ENCODE results near the gene ATOSA. TPM values are rescaled to one million over a fixed set of nuclear protein-coding genes. Genes with fewer than 3 reads are reported as not detected.

The ATOSA gene
- total and polyA plus RNA-seq, 2 experiments from 2014 or later = 6.8 to 26.0 TPM

GRCh38 chr15:52663536-52664294, 15.5 kb downstream of the ATOSA start:
- no peak overlapping the region for H3K27ac ChIP-seq
- no peak overlapping the region for H3K4me3 ChIP-seq
- TF ChIP-seq CTCF (IDR thresholded peaks at IDR 0.05; ENCODE audit: poor library complexity) (no peak), EZH2phosphoT487 (IDR thresholded peaks at IDR 0.05; ENCODE audit: low read depth, severe bottlenecking, unreplicated experiment) (no peak), EZH2 (IDR thresholded peaks at IDR 0.05; ENCODE audit: borderline replicate concordance) (no peak)
- WGBS (ENCODE audit: low lambda C conversion rate, missing lambda C conversion rate) = 93% methylated on average over 3 of the region's 3 CpGs
- no peaks in the 10 kb centered on the region for H4K20me1 ChIP-seq (ENCODE audit: insufficient read depth, poor library complexity, severe bottlenecking)
- no peaks in the 10 kb centered on the region for H3K36me3 ChIP-seq (replicated peaks; ENCODE audit: insufficient read depth, low read depth)
- no peak overlapping the region for H3K4me2 ChIP-seq
- H2AFZ ChIP-seq = no peak overlapping the region
- H3K79me2 ChIP-seq = peaks cover 11% of the 10 kb centered on the region
- no peaks in the 10 kb centered on the region for H3K9me3 ChIP-seq (ENCODE audit: low read depth)
- DNase-seq (ENCODE audit: low spot score) = no peak
- no peaks in the 10 kb centered on the region for H3K27me3 ChIP-seq
- H3K9me2 ChIP-seq (replicated peaks; ENCODE audit: insufficient read depth) = no peaks in the 10 kb centered on the region
- no peaks in the 10 kb centered on the region for H3K4me1 ChIP-seq (ENCODE audit: insufficient read depth)

DNA sequence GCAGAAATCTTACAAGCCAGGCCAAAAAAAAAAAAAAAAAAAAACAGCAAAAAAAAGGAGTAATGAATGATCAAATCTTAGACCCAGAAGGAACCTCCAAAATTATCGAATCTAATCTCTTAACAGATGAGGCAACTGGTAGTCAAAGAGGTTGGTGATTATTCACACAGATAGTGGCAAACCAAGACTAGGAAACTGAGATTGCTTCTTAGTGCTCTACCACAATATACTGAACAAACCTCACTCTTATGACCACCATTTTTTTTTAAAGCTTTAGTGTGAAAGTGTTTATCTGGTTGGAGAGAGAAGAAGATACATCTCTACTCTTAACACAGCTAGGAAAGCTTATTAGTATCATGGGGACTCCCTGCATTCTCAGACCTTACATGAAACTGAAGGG, 17.3 kb downstream of the ATOSA start:
- no peak overlapping the region for H3K27ac ChIP-seq
- H4K20me1 ChIP-seq (ENCODE audit: insufficient read depth, poor library complexity, severe bottlenecking) = no peaks in the 10 kb centered on the region
- H3K9me3 ChIP-seq (ENCODE audit: low read depth) = no peaks in the 10 kb centered on the region
- no peak overlapping the region for H3K4me3 ChIP-seq
- H3K4me1 ChIP-seq (ENCODE audit: insufficient read depth) = no peaks in the 10 kb centered on the region
- H3K79me2 ChIP-seq = peaks cover 15% of the 10 kb centered on the region
- H3K36me3 ChIP-seq (replicated peaks; ENCODE audit: insufficient read depth, low read depth) = no peaks in the 10 kb centered on the region
- TF ChIP-seq EZH2phosphoT487 (IDR thresholded peaks at IDR 0.05; ENCODE audit: low read depth, severe bottlenecking, unreplicated experiment) (no peak), EZH2 (IDR thresholded peaks at IDR 0.05; ENCODE audit: borderline replicate concordance) (no peak), CTCF (IDR thresholded peaks at IDR 0.05; ENCODE audit: poor library complexity) (no peak)
- DNase-seq (ENCODE audit: low spot score) = no peak
- H2AFZ ChIP-seq = no peak overlapping the region
- WGBS (ENCODE audit: low lambda C conversion rate, missing lambda C conversion rate) = 91% methylated on average over 1 of the region's 1 CpG
- no peaks in the 10 kb centered on the region for H3K9me2 ChIP-seq (replicated peaks; ENCODE audit: insufficient read depth)
- no peaks in the 10 kb centered on the region for H3K27me3 ChIP-seq
- no peak overlapping the region for H3K4me2 ChIP-seq

- H2AFZ ChIP-seq = no peak overlapping the region
- H3K27ac ChIP-seq = no peak overlapping the region
- H3K4me3 ChIP-seq = no peak overlapping the region
- 97% methylated on average over 3 of the region's 3 CpGs for WGBS (ENCODE audit: low lambda C conversion rate, missing lambda C conversion rate)
- H3K79me2 ChIP-seq = peaks cover 14% of the 10 kb centered on the region
- H3K36me3 ChIP-seq (replicated peaks; ENCODE audit: insufficient read depth, low read depth) = no peaks in the 10 kb centered on the region
- no peaks in the 10 kb centered on the region for H4K20me1 ChIP-seq (ENCODE audit: insufficient read depth, poor library complexity, severe bottlenecking)
- no peaks in the 10 kb centered on the region for H3K27me3 ChIP-seq
- no peak overlapping the region for H3K4me2 ChIP-seq
- H3K9me3 ChIP-seq (ENCODE audit: low read depth) = no peaks in the 10 kb centered on the region
- TF ChIP-seq EZH2phosphoT487 (IDR thresholded peaks at IDR 0.05; ENCODE audit: low read depth, severe bottlenecking, unreplicated experiment) (no peak), CTCF (IDR thresholded peaks at IDR 0.05; ENCODE audit: poor library complexity) (no peak), EZH2 (IDR thresholded peaks at IDR 0.05; ENCODE audit: borderline replicate concordance) (no peak)
- no peaks in the 10 kb centered on the region for H3K4me1 ChIP-seq (ENCODE audit: insufficient read depth)
- DNase-seq (ENCODE audit: low spot score) = no peak
- no peaks in the 10 kb centered on the region for H3K9me2 ChIP-seq (replicated peaks; ENCODE audit: insufficient read depth)
Measured at GRCh38 chr15:52660192-52660591, 19.0 kb downstream of the ATOSA start.
